SU-DHL-6 (cell line): Measurements from ENCODE around the gene TMEM109.

ENCODE experiments used
- H2AFZ ChIP-seq: fragments of 200-600 bp; sonication (generic); 2 replicates; pipeline ENCODE4 v1.6.1; 2014; ENCODE audit warnings: low read depth, mild to moderate bottlenecking, moderate library complexity, mixed read lengths, antibody characterized with exemption, low read length; ENCODE audit not compliant: severe bottlenecking
- H3F3A ChIP-seq: fragments of 200-600 bp; shearing (Covaris generic); 2 replicates; pipeline ENCODE4 v1.6.0; 2016; ENCODE audit warnings: antibody characterized with exemption, mild to moderate bottlenecking; ENCODE audit not compliant: insufficient read depth
- H3K27ac ChIP-seq: fragments of 200-600 bp; sonication (generic); 2 replicates; pipeline ENCODE4 v1.5.1; 2016; ENCODE audit warnings: low read depth, mild to moderate bottlenecking, low read length, moderate library complexity, mixed read lengths
- H3K27me3 ChIP-seq: fragments of 200-600 bp; sonication (generic), shearing (Covaris generic); 2 replicates; pipeline ENCODE4 v1.6.0; 2014; ENCODE audit warnings: mild to moderate bottlenecking, low read length
- H3K36me3 ChIP-seq: fragments of 200-600 bp; sonication (generic); 2 replicates; pipeline ENCODE4 v1.6.1; 2014; ENCODE audit warnings: mild to moderate bottlenecking, low read length, mixed read lengths
- H3K4me2 ChIP-seq: fragments of 300-600, 200-600 bp; shearing (Covaris generic), sonication (generic); 2 replicates; pipeline ENCODE4 v1.6.0; 2014; ENCODE audit warnings: low read length, low read depth, mild to moderate bottlenecking; ENCODE audit not compliant: poor library complexity, severe bottlenecking
- H3K4me3 ChIP-seq: fragments of 200-600 bp; sonication (generic); 2 replicates; pipeline ENCODE4 v1.5.1; 2014; ENCODE audit warnings: antibody characterized with exemption, low read length, mild to moderate bottlenecking, mixed read lengths; ENCODE audit not compliant: insufficient read depth, poor library complexity, severe bottlenecking
- H3K79me2 ChIP-seq: fragments of 200-600 bp; sonication (generic); 2 replicates; pipeline ENCODE4 v1.6.1; 2014; ENCODE audit warnings: mild to moderate bottlenecking, low read length, moderate library complexity; ENCODE audit not compliant: insufficient read depth
- H3K9ac ChIP-seq: fragments of 200-600 bp; sonication (generic); 2 replicates; pipeline ENCODE4 v1.7.0; 2014; ENCODE audit warnings: mild to moderate bottlenecking, low read length
- H3K9me2 ChIP-seq: fragments of 200-600 bp; sonication (generic); replicated peaks from 2 replicates; pipeline ENCODE4 v1.6.1; 2014; ENCODE audit warnings: low read length; ENCODE audit not compliant: insufficient read depth
- H3K9me3 ChIP-seq: fragments of 200-600 bp; sonication (generic); 2 replicates; pipeline ENCODE4 v1.6.1; 2014; ENCODE audit warnings: low read length, mixed read lengths; ENCODE audit not compliant: insufficient read depth
- H4K20me1 ChIP-seq: fragments of 200-600 bp; sonication (generic); 2 replicates; pipeline ENCODE4 v1.6.1; 2014; ENCODE audit warnings: low read depth, mild to moderate bottlenecking, antibody characterized with exemption, low read length, moderate library complexity, mixed read lengths
- EZH2phosphoT487 ChIP-seq: fragments of 200-600 bp; sonication (generic), shearing (Covaris generic); conservative IDR thresholded peaks from 2 replicates; pipeline ENCODE4 v1.6.1; 2018; ENCODE audit warnings: mild to moderate bottlenecking, antibody characterized with exemption, low read length, moderate library complexity, mixed read lengths
- TF ChIP-seq, protein P1 (sequence below): fragments of 200-600 bp; sonication (generic); IDR thresholded peaks from one replicate; pipeline ENCODE4 v1.5.1; 2017; ENCODE audit warnings: antibody characterized with exemption, mild to moderate bottlenecking, low read length, moderate library complexity; ENCODE audit not compliant: insufficient read depth, poor library complexity, severe bottlenecking

TMEM109 gene

DNA sequence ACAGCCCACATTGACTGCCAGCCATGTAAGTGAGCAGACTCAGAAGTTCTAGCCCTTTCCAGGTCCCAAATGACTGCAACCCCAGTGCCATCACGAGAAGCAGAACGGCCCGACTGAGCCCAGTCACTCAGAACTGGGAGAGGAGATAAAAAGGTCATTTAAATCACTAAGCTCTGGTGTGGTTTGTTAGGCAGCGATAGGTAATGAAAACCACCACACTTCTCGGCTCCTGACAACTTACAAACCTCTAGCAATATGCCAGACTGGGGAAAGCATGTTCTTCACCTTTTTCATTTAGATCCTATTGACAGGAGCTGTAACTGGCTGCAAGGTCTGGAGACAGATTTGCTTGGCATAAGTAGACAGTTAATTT is 31.3 kb downstream of the TMEM109 start:
- no peak overlapping the region for H3K9ac ChIP-seq
- H3K36me3 ChIP-seq, result no peaks in the 10 kb centered on the region
- H3K4me2 ChIP-seq, result no peak overlapping the region
- no peak overlapping the region for H3K27ac ChIP-seq
- no peaks in the 10 kb centered on the region for H4K20me1 ChIP-seq
- H3K79me2 ChIP-seq, result no peaks in the 10 kb centered on the region
- TF ChIP-seq, protein P1, sequence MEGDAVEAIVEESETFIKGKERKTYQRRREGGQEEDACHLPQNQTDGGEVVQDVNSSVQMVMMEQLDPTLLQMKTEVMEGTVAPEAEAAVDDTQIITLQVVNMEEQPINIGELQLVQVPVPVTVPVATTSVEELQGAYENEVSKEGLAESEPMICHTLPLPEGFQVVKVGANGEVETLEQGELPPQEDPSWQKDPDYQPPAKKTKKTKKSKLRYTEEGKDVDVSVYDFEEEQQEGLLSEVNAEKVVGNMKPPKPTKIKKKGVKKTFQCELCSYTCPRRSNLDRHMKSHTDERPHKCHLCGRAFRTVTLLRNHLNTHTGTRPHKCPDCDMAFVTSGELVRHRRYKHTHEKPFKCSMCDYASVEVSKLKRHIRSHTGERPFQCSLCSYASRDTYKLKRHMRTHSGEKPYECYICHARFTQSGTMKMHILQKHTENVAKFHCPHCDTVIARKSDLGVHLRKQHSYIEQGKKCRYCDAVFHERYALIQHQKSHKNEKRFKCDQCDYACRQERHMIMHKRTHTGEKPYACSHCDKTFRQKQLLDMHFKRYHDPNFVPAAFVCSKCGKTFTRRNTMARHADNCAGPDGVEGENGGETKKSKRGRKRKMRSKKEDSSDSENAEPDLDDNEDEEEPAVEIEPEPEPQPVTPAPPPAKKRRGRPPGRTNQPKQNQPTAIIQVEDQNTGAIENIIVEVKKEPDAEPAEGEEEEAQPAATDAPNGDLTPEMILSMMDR, result no peak
- H3F3A ChIP-seq, result no peaks in the 10 kb centered on the region; the same call in 1 of the 2 replicates
- H3K4me3 ChIP-seq, result no peak overlapping the region
- H2AFZ ChIP-seq, result no peak overlapping the region
- H3K9me3 ChIP-seq, result no peaks in the 10 kb centered on the region
- H3K9me2 ChIP-seq, result no peaks in the 10 kb centered on the region
- H3K27me3 ChIP-seq, result no peaks in the 10 kb centered on the region

DNA sequence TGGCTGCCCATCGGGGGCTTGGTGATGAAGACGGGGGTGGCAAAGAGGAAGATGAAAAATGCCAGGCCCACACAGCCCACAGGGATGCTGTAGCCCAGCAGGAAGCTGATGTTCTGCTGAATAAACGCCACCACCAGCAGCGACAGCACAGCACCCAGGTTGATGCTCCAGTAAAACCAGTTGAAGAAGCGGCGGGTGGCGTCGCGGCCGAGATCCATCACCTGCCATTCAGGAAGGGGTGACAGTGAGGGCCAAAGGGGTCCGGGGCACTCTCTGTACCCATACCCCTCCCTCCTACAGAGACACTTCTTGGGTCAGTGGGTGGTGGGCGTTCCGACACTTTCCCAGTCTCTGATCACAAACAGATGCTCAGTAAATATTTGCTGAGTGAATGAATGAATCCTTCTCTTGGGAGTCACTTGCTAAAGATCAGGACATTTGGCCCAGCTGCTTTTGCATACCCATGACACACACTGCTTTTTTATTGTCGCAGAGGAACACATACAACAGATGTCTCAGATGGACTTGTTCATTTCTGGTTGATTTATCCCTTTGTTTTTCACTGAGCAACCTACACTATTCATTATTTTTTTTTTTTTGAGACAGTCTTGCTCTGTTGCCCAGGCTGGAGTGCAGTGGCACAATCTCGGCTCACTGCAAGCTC is 32.8 kb downstream of the TMEM109 start:
- Histone ChIP-seq H3F3A (no peaks in the 10 kb centered on the region; the same call in 1 of the 2 replicates), H2AFZ (no peak overlapping the region), H3K79me2 (no peaks in the 10 kb centered on the region), H3K9ac (no peak overlapping the region), H3K9me3 (no peaks in the 10 kb centered on the region), H4K20me1 (no peaks in the 10 kb centered on the region), H3K36me3 (no peaks in the 10 kb centered on the region), H3K27me3 (no peaks in the 10 kb centered on the region), H3K4me2 (no peak overlapping the region), H3K9me2 (no peaks in the 10 kb centered on the region), H3K27ac (no peak overlapping the region), H3K4me3 (no peak overlapping the region)
- TF ChIP-seq, protein P1, result no peak
- TF ChIP-seq EZH2phosphoT487, result no peak

DNA sequence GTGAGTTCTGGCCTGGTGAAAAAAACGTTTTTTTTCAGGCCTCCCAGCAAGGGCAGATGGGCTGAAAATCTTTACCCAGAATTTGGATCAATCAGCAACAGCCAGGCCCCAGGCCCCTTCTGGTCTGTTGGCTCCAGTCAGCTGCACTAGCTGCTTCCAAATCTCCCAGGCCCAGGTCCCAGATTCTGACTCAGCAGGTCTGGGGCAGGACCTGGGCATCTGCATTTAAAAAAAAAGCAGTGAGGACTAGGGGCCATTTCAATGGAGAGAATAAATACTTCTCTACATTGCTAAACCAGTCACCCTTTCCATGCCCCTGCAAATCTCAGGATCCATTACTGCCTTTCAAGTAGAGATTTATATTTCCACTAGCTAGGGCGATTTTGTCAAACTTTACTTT is 33.7 kb downstream of the TMEM109 start:
- Histone ChIP-seq H3K9ac (no peak overlapping the region), H2AFZ (no peak overlapping the region), H3K79me2 (no peaks in the 10 kb centered on the region), H3K27me3 (no peaks in the 10 kb centered on the region), H3K9me3 (no peaks in the 10 kb centered on the region), H3K27ac (no peak overlapping the region), H3K4me3 (no peak overlapping the region), H3F3A (no peaks in the 10 kb centered on the region; the same call in 1 of the 2 replicates), H4K20me1 (no peaks in the 10 kb centered on the region), H3K9me2 (no peaks in the 10 kb centered on the region), H3K36me3 (no peaks in the 10 kb centered on the region), H3K4me2 (no peak overlapping the region)
- TF ChIP-seq, protein P1, result no peak
- no peak for TF ChIP-seq EZH2phosphoT487
